ENCODE measurements around the gene LRIG2. TPM values are rescaled to one million over a fixed set of nuclear protein-coding genes. Genes with fewer than 3 reads are reported as not detected.
A peak's percentile ranks its signal among the peaks of the same experiment; 100 is the strongest.

Gene LRIG2
- total and polyA plus RNA-seq, 9 of the 15 experiments (the other 6 are each of a cell fraction or from before 2014, with no cell fraction given) = 1.8 to 28.1 (median 11.5) TPM

- TF ChIP-seq ZNF318 (IDR thresholded peaks at IDR 0.05; ENCODE audit: borderline replicate concordance in 1 of 2, low read depth in 1 of 2) (peak in 1 of 2 experiments; percentile 94; a peak in 1 of 4 replicates), ZNF398 (CRISPR knock-in tag; IDR thresholded peaks at IDR 0.05) (no peak), ETV1 (tag; conservative IDR thresholded peaks at IDR 0.05; ENCODE audit: low read depth) (no peak), TRIM24 (IDR thresholded peaks at IDR 0.05) (peak; percentile 70 to 77; a peak in 2 of 4 replicates), MYBL2 (IDR thresholded peaks at IDR 0.05; ENCODE audit: low read depth) (no peak), MYBL2 (CRISPR knock-in tag; IDR thresholded peaks at IDR 0.05; ENCODE audit: borderline replicate concordance) (no peak), CBX2 (IDR thresholded peaks at IDR 0.05; ENCODE audit: insufficient read depth, low read length, poor library complexity, severe bottlenecking) (no peak), NKRF (IDR thresholded peaks at IDR 0.05; ENCODE audit: borderline replicate concordance) (peak; percentile 43; the same call in 1 of the 2 replicates), HSF4 (CRISPR knock-in tag; IDR thresholded peaks at IDR 0.05; ENCODE audit: borderline replicate concordance) (no peak), BRF2 (IDR thresholded peaks at IDR 0.05; ENCODE audit: borderline replicate concordance, insufficient read depth, insufficient read length) (no peak), ZNF24 (IDR thresholded peaks at IDR 0.05) (no peak), TSC22D4 (tag; IDR thresholded peaks at IDR 0.05) (no peak), POLR2H (tag; IDR thresholded peaks at IDR 0.05; ENCODE audit: low read depth) (peak; percentile 27; the same call in 1 of the 2 replicates)
These were observed 749 bp upstream of the LRIG2 start (continued) for GRCh38 chr1:113072141-113072756.
